Loucy (cell line): ENCODE measurements around the gene MLST8.

Experiments used
- CTCF ChIP-seq: fragments of 200-600 bp; sonication (generic); conservative IDR thresholded peaks from 2 replicates; pipeline ENCODE4 v1.5.1; 2014; ENCODE audit warnings: mild to moderate bottlenecking, antibody characterized with exemption, low read length
- EZH2phosphoT487 ChIP-seq: fragments of 200-600 bp; IDR thresholded peaks from 2 replicates; pipeline ENCODE4 v1.6.1; 2018; ENCODE audit warnings: antibody characterized with exemption, mild to moderate bottlenecking, moderate library complexity, borderline replicate concordance

DNA sequence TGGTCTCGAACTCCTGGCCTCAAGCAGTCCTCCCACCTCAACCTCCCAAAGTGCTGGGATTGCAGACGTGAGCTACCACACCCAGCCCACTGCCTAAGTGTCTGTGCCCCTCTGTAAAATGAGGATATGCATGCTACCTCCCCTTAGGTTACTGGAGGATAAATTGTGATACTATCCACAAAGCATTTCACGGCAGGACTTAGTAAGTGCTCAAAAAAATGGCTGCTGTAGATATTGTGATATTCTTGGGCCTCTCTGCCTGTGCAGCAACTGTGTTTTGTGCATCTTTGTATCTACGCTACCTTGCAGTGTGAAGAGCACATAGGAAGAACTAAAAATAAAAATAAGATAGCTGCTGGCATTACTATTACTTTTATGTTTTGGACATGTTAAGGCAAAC is 7.0 kb upstream of the MLST8 start:
- no peak for TF ChIP-seq CTCF
- TF ChIP-seq EZH2phosphoT487: no peak
